GM19351 (cell line): Measurements from ENCODE around the gene GUCY1A2.
"Not testable (repeated sequence)": the region's sequence is repeated elsewhere in the genome, so short reads cannot be mapped to it uniquely, and the experiment has no call there.

Experiments
- ATAC-seq: cut with Tn5 transposase; IDR thresholded peaks from one replicate; pipeline ENCODE4 v1.9.1; 2021; ENCODE audit warnings: mild to moderate bottlenecking, moderate library complexity; ENCODE audit not compliant: unreplicated experiment

Gene GUCY1A2

GRCh38 chr11:106848526-106848925 lies 169.8 kb downstream of the GUCY1A2 start:
- no peak for ATAC-seq

GRCh38 chr11:106842134-106842533 lies 176.1 kb downstream of the GUCY1A2 start:
- no peak for ATAC-seq

GRCh38 chr11:106840947-106841346 lies 177.3 kb downstream of the GUCY1A2 start:
- ATAC-seq, result no peak

GRCh38 chr11:106840146-106840545 lies 178.1 kb downstream of the GUCY1A2 start:
- ATAC-seq, result no peak

- no peak for ATAC-seq
Observed at GRCh38 chr11:106834567-106834966, 183.7 kb downstream of the GUCY1A2 start.

- ATAC-seq, result no peak
Observed at GRCh38 chr11:106828976-106829375, 189.3 kb downstream of the GUCY1A2 start.

- no peak for ATAC-seq
Observed at GRCh38 chr11:106828576-106828975, 189.7 kb downstream of the GUCY1A2 start.

GRCh38 chr11:106827687-106828086 lies 190.6 kb downstream of the GUCY1A2 start:
- no peak for ATAC-seq

- ATAC-seq, result not testable (repeated sequence)
Observed at GRCh38 chr11:106826558-106826957, 191.7 kb downstream of the GUCY1A2 start.

- ATAC-seq, result no peak
Observed at GRCh38 chr11:106821826-106822225, 196.4 kb downstream of the GUCY1A2 start.

GRCh38 chr11:106821291-106821690 lies 197.0 kb downstream of the GUCY1A2 start:
- no peak for ATAC-seq

GRCh38 chr11:106818443-106818842 lies 199.8 kb downstream of the GUCY1A2 start:
- ATAC-seq, result no peak

GRCh38 chr11:106815209-106815608 lies 203.1 kb downstream of the GUCY1A2 start:
- ATAC-seq, result no peak

GRCh38 chr11:106813806-106814205 lies 204.5 kb downstream of the GUCY1A2 start:
- ATAC-seq, result no peak

- no peak for ATAC-seq
Observed at GRCh38 chr11:106794058-106794457, 224.2 kb downstream of the GUCY1A2 start.

- no peak for ATAC-seq
Observed at GRCh38 chr11:106789406-106789805, 228.9 kb downstream of the GUCY1A2 start.

GRCh38 chr11:106787454-106787853 lies 230.8 kb downstream of the GUCY1A2 start:
- ATAC-seq, result no peak

GRCh38 chr11:106785913-106786650 lies 232.2 kb downstream of the GUCY1A2 start:
- no peak for ATAC-seq

- not testable (repeated sequence) for ATAC-seq
Observed at GRCh38 chr11:106777302-106777701, 241.0 kb downstream of the GUCY1A2 start.

GRCh38 chr11:106770489-106771085 lies 247.7 kb downstream of the GUCY1A2 start:
- ATAC-seq, result no peak

- no peak for ATAC-seq
Observed at GRCh38 chr11:106765469-106766258, 252.6 kb downstream of the GUCY1A2 start.

- no peak for ATAC-seq
Observed at GRCh38 chr11:106763501-106763900, 254.8 kb downstream of the GUCY1A2 start.
